HuH-7 (cell line): ENCODE data around the gene NSUN4.
A peak's percentile ranks its signal among the peaks of the same experiment; 100 is the strongest.
"Not testable (repeated sequence)": the region's sequence is repeated elsewhere in the genome, so short reads cannot be mapped to it uniquely, and the experiment has no call there.

Experiments used
- DNase-seq: peaks from one replicate; pipeline ENCODE4 v3.0.0; 2011; ENCODE audit warnings: low spot score

NSUN4 gene

GRCh38 chr1:46328182-46328581 is 12.4 kb upstream of the NSUN4 start:
- not testable (repeated sequence) for DNase-seq

GRCh38 chr1:46329807-46330206 is 10.8 kb upstream of the NSUN4 start:
- not testable (repeated sequence) for DNase-seq

DNA sequence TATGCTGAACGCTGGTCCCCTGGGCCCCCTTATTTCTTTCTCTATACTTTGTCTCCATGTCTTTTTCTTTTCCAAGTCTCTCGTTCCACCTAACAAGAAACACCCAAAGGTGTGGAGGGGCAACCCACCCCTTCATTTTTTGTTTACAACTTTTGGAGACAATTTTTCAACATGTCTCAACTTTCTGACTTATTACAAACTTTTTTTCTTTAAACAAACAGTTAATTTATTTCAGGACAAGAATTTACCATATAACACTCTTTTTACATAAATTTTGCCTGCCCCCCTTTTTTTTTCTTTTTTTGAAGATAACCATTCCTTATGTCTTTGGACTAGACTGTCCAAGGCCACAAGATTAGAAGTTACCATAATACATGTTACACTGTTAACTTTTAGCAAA is 10.2 kb upstream of the NSUN4 start:
- not testable (repeated sequence) for DNase-seq

- not testable (repeated sequence) for DNase-seq
These were observed 8.6 kb upstream of the NSUN4 start for GRCh38 chr1:46331786-46332540.

GRCh38 chr1:46333300-46334029 is 7.1 kb upstream of the NSUN4 start:
- peak; percentile 80 for DNase-seq

DNA sequence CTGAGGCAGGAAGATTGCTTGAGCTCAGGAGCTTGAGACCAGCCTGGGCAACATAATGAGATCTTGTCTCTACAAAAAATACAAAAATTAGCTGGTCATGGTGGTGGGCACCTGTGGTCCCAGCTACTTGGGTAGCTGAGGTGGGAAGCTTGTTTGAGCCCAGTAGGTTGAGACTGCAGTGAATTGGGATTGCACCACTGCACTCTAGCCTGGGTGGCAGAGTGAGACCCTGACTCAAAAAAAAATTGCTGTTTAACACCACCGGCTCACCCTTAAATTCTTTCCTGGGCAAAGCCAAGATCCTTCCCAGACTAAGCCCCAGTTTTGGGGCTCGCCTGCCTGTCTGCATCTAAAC is 6.6 kb upstream of the NSUN4 start:
- no peak for DNase-seq

- no peak for DNase-seq
These were observed 5.5 kb upstream of the NSUN4 start for GRCh38 chr1:46335081-46335480.

GRCh38 chr1:46337409-46337808 is 3.2 kb upstream of the NSUN4 start:
- DNase-seq: not testable (repeated sequence)

GRCh38 chr1:46341222-46342083 is 846 bp downstream of the NSUN4 start:
- DNase-seq: no peak

- DNase-seq: peak; percentile 20
These were observed 1.6 kb downstream of the NSUN4 start for GRCh38 chr1:46342084-46342656.

DNA sequence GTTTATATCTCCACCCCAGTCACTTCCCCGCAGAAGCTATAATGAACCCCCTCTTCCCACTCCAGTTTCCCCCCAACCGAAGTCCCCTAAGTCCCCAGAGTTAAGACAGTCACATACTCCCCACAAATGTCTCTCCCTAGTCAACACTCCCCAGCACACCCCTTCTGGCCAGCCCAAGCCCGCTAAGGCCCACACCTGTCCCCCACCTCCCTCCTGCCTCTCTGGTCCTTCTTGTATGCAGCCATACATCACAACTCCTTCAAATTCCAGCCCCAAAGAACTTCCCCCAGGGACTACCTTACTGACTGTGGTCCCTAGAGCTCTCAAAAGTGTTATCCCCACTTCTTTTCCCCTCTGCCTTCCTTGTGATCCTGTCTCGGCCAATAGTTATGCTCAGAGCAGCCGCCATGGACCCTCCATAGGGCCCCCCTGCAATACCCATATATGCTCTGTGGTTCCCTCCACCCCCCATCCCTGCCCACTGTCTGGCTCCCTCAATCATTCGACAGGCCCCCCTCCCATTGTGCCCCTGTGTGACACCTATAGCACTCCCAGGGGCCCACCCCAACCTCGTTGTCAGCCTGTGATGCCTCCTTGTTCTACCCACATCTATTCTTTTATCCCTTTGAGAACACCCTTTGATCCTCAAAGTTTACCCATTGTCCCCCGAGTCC is 2.2 kb downstream of the NSUN4 start:
- DNase-seq: no peak

- no peak for DNase-seq
These were observed 2.7 kb downstream of the NSUN4 start for GRCh38 chr1:46343351-46343695.

DNA sequence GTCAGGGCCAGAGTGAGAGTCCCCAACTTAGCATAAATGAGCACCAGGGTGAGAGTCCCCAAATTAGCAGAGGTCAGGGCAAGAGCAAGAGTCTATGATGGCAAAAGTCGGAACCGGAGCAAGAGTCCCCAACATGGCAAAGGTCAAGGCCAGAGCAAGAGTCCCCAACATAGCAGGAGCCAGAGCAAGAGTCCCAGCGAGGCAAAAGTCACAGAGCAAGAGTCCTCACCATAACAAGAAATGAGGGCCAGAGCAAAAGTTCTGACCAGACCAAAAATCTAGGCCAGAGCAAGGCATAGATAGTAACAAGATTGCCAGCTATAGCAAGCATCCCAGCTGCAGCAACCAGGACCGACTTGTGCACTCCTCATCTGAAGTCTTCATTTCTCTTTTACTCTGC is 3.1 kb downstream of the NSUN4 start:
- no peak for DNase-seq

DNA sequence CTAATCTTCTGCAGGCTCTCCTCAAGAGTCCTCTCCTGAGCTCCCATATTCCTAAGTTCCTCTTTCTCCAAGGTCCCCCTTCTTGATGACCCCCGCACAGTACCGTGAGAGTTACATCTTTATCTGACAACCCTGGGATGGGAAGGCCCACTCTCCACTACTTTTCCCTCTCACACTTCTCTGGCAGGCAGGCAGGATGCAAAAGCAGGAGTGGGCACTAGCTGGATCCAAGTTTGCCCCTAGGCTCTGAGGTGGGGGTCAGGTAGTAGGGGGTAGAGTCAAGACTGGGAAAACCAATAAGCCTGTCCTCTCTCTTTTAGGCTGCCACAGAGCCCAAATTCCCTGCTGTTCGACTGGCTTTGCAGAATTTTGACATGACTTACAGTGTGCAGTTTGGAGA is 3.9 kb downstream of the NSUN4 start:
- no peak for DNase-seq

DNA sequence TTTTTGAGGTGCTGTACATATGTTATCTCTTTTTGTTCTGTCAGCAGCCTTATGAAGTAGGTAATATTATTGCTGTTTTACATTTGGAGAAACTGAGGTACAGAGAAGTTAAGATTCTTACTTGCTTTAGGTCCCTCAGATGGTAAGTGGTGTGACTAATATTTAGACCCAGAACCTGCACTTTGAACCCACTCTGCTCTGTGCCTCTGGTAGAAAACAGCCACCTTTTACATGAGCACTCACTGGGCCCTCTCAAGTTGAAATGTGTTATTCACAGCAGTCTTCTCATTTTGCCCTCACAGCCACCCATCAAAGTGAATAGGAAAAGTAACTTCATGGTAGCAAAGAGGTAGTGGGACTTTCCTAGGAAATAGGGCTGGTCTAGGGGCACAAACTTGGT is 4.7 kb downstream of the NSUN4 start:
- no peak for DNase-seq

GRCh38 chr1:46352363-46352762 is 11.8 kb downstream of the NSUN4 start:
- no peak for DNase-seq

- DNase-seq: not testable (repeated sequence)
These were observed 15.3 kb downstream of the NSUN4 start for GRCh38 chr1:46355920-46356319.

DNA sequence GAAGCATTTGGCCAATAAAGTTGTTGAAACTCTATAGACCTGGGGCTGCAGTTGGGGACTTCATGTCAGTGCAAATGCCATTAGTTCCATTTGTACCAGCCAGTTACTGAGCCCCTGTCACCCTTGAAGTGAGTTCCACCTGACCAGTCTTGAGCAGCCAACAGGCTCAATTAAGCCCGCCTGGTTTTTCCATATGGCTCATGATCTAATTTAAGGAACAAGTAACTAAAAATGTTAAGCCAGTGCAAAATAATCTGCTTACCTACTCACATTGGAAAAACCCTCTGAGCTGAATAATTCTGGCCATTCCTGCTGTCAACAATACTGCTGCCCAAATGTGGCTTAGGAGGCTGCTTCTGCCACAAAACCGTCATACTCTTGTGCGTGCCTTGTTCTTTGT is 21.6 kb downstream of the NSUN4 start:
- no peak for DNase-seq

DNA sequence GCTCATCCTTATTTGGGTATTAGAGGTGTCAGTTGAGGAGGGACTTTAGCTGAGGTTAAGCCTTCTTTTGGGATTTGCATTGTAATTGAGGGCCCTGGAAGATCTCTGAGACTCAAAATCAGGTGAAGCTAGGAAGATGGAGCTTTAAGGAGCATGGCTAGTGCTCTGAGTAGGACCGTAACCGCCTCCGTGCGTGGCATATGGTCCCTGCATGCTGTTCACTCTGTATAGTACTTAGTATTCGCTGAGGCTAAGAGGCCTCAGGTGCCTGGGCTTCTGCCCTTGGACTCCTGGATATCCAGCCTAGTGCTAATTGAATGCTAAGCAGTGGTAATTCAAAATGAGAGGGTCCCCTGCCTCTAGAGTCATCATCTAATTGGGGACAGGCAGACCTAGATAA is 22.5 kb downstream of the NSUN4 start:
- no peak for DNase-seq

GRCh38 chr1:46364612-46365011 is 24.0 kb downstream of the NSUN4 start:
- DNase-seq: no peak

GRCh38 chr1:46365796-46366195 is 25.2 kb downstream of the NSUN4 start:
- not testable (repeated sequence) for DNase-seq

DNA sequence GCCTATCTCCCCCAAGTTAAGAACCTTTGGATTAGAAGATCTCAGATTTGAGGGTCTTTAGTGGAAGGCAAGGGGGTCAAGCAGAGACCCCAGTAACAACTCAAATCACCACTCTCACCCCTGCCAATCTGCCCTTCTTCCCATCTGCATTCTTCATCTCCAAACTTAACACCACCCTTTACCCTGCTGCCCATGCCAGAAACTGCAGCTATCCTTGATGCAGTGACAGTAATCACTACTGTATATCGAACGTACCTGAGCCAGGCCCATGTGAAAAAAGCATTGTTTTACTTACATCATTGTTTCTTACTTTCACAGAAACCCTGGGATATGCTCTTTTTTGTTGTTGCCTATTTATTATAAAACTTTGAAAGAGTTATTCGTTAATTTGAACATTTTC is 26.5 kb downstream of the NSUN4 start:
- no peak for DNase-seq
